Transverse colon (tissue), 4 donors: ENCODE results near the gene WNK4. TPM values are rescaled to one million over a fixed set of nuclear protein-coding genes. Genes with fewer than 3 reads are reported as not detected.

Experiments used
- DNase-seq: peaks from one replicate; pipeline ENCODE4 v3.0.0-alpha.2; 2019
- H3K27ac ChIP-seq, 4 donors: fragments of 200-600 bp; sonication (generic); 2 replicates each; pipeline ENCODE4 v1.5.1; 2016 to 2018; ENCODE audit warnings: inconsistent platforms in 4 of 4
- H3K27me3 ChIP-seq: fragments of 200-600 bp; sonication (generic); 2 replicates; pipeline ENCODE4 v1.5.1; 2017; ENCODE audit warnings: inconsistent platforms
- H3K36me3 ChIP-seq, 4 donors: fragments of 200-600 bp; sonication (generic); 2 replicates each; pipeline ENCODE4 v1.5.1; 2017 to 2019; ENCODE audit warnings: inconsistent platforms in 4 of 4
- H3K4me1 ChIP-seq, 4 donors: fragments of 200-600 bp; sonication (generic); 2 replicates each; pipeline ENCODE4 v1.5.1; 2017 to 2020; ENCODE audit warnings: inconsistent platforms in 4 of 4
- H3K4me3 ChIP-seq, 4 donors: fragments of 200-600 bp; sonication (generic); 1 replicate in 1 of 4; 2 replicates in 3 of 4; pipeline versions ENCODE4 v1.5.1 to v1.6.1; 2017 to 2019; ENCODE audit warnings: inconsistent platforms in 4 of 4
- H3K9me3 ChIP-seq, 2 donors: fragments of 200-600 bp; sonication (generic); 2 replicates each; pipeline ENCODE4 v1.5.1; 2017 to 2019; ENCODE audit warnings: inconsistent platforms in 2 of 2
- CTCF ChIP-seq, 5 experiments: fragments of 200-600 bp in 3 of 5; fragments of 450-650 bp in 2 of 5; sonication (generic) in 3 of 5; IDR thresholded peaks; 1 replicate in 2 of 5; 2 replicates in 3 of 5; pipeline ENCODE4 v1.5.1; 2016 to 2017; ENCODE audit warnings: antibody characterized with exemption in 5 of 5, inconsistent platforms in 3 of 5, mild to moderate bottlenecking in 2 of 5, moderate library complexity in 1 of 5
- EP300 ChIP-seq: sonication (generic); formaldehyde crosslinking; IDR thresholded peaks from one replicate; pipeline ENCODE4 v1.6.1; 2017; ENCODE audit warnings: antibody characterized with exemption, low read depth
- POLR2A ChIP-seq: fragments of 450-650 bp; IDR thresholded peaks from one replicate; pipeline ENCODE4 v1.6.1; 2016; ENCODE audit warnings: antibody characterized with exemption, mild to moderate bottlenecking, moderate library complexity
- POLR2AphosphoS5 ChIP-seq, 3 donors: sonication (generic); formaldehyde crosslinking; IDR thresholded peaks; one replicate each; pipeline ENCODE4 v1.6.1; 2016; ENCODE audit warnings: antibody characterized with exemption in 3 of 3
- WGBS, 2 donors: methylation state at CpG; one replicate each; pipeline ENCODE4 v1.1.5; 2018; ENCODE audit warnings: low coverage in 1 of 2; 5-methylcytosine and 5-hydroxymethylcytosine counted together
- in situ Hi-C, 4 donors: fragments of 200-750 bp; cut with MboI; loops; one replicate each; pipeline versions ENCODE4 v1.15.0 to v1.15.1; 2017; ENCODE audit warnings: low sequenced_read_pairs in 3 of 4, low pct_ligation_motif_present in 1 of 4, low pct_unique_long_range_greater_than_20kb in 1 of 4
- intact Hi-C: fragments of 100-400 bp; cut with DNase I; formaldehyde crosslinking; loops from one replicate; pipeline ENCODE4 v1.15.1; 2023; ENCODE audit warnings: low total_unique reads
- total RNA-seq, 4 donors: library from RNA; depleted of rRNA; stranded (reverse); fragments of >200 nt; gene quantifications; one replicate each; pipeline ENCODE4 v1.1.0, GENCODE V29; 2016

The WNK4 gene
- total RNA-seq, 4 donors from 2014 or later: 17.9 to 87.6 (median 40.9) TPM

- intact Hi-C loops: no loop called here
- no peak for DNase-seq
- Histone ChIP-seq H3K27ac (no peak overlapping the region), H3K36me3 (peaks cover 0 to 60% (median 23%) of the 10 kb centered on the region in 4 donors), H3K4me1 (peaks cover 8 to 18% (median 10%) of the 10 kb centered on the region in 4 donors), H3K9me3 (no peaks in the 10 kb centered on the region), H3K4me3 (no peak overlapping the region), H3K27me3 (no peaks in the 10 kb centered on the region)
- 85 to 100% methylated on average over 1 to 5 of the region's 5 CpGs for WGBS, 2 donors
- no peak for TF ChIP-seq CTCF (IDR thresholded peaks at IDR 0.05)
- in situ Hi-C loops: no loop called here
These were observed 38.0 kb downstream of the WNK4 start for GRCh38 chr17:42818379-42818778.

- in situ Hi-C loops: no loop called here
- Histone ChIP-seq H3K4me1 (peaks cover 9 to 21% (median 12%) of the 10 kb centered on the region in 4 donors), H3K9me3 (no peaks in the 10 kb centered on the region), H3K27me3 (no peaks in the 10 kb centered on the region), H3K4me3 (no peak overlapping the region), H3K27ac (no peak overlapping the region), H3K36me3 (peaks cover 0 to 46% (median 22%) of the 10 kb centered on the region in 4 donors)
- 24 to 40% methylated on average over 2 of the region's 2 CpGs for WGBS, 2 donors
- DNase-seq: peak; percentile 66
- TF ChIP-seq POLR2A (no peak), CTCF (IDR thresholded peaks at IDR 0.05) (peak; percentile 55 to 67 (median 64))
- intact Hi-C loops: no loop called here
These were observed 39.6 kb downstream of the WNK4 start for GRCh38 chr17:42819939-42820535.

- peaks cover 0 to 38% (median 17%) of the 10 kb centered on the region in 4 donors for H3K36me3 ChIP-seq
- no peaks in the 10 kb centered on the region for H3K9me3 ChIP-seq
- TF ChIP-seq EP300 (no peak), POLR2A (no peak), POLR2AphosphoS5 (IDR thresholded peaks at IDR 0.05) (no peak), CTCF (IDR thresholded peaks at IDR 0.05) (no peak)
- no peaks in the 10 kb centered on the region for H3K27me3 ChIP-seq
- H3K4me1 ChIP-seq: peaks cover 9 to 21% (median 12%) of the 10 kb centered on the region in 4 donors
- H3K27ac ChIP-seq: no peak overlapping the region
- intact Hi-C loops: no loop called here
- WGBS, 2 donors: 89 to 92% methylated on average over 7 of the region's 7 CpGs
- in situ Hi-C loops: no loop called here
- no peak overlapping the region for H3K4me3 ChIP-seq
- DNase-seq: no peak
These were observed 40.8 kb downstream of the WNK4 start for GRCh38 chr17:42821176-42821575.

- no peaks in the 10 kb centered on the region for H3K9me3 ChIP-seq
- in situ Hi-C loops: loop anchor here in 2 of 4 donors (25.0 kb wide), 2 partner anchors 110 to 485 kb away; no protein-coding TSS in a partner anchor
- intact Hi-C loops: no loop called here
- no peak overlapping the region for H3K4me3 ChIP-seq
- no peak for DNase-seq
- no peaks in the 10 kb centered on the region for H3K36me3 ChIP-seq
- peaks cover 9 to 18% (median 15%) of the 10 kb centered on the region in 4 donors for H3K4me1 ChIP-seq
- 93 to 100% methylated on average over 1 of the region's 1 CpG for WGBS, 2 donors
- no peak for TF ChIP-seq EP300
- no peak for TF ChIP-seq CTCF (IDR thresholded peaks at IDR 0.05)
- TF ChIP-seq POLR2A: no peak
- no peak for TF ChIP-seq POLR2AphosphoS5 (IDR thresholded peaks at IDR 0.05)
- H3K27me3 ChIP-seq: no peaks in the 10 kb centered on the region
- H3K27ac ChIP-seq: no peak overlapping the region
These were observed 47.1 kb downstream of the WNK4 start for GRCh38 chr17:42827472-42827871.
